ENCODE data around the gene LUZP2.

LUZP2 gene

DNA sequence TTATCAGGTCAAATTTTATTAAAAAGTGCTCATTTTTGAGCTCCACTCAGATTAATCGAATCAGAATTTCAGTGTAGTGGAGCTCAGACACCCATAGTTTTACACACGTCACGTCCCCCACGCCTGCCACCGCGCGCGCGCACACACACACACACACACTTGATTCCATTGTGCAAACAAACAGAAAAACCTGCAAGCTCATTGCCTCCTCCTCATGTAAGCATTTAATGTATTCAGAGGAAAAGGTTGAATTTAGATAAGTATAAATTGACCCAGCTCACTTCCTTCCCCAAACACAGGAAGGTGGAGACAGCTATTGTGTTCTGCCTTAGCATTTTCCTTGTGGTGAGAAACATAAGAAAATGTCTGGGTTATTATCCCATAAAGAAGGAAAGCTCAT, 336.7 kb downstream of the LUZP2 start:
- in situ Hi-C loops (cut with MboI; ENCODE audit: low sequenced_read_pairs, unreplicated experiment), result no loop called here
- DNase-seq (ENCODE audit: low spot score), result no peak
- TF ChIP-seq CTCF (IDR thresholded peaks at IDR 0.05; ENCODE audit: borderline replicate concordance, control extremely low read depth, extremely low read depth, insufficient read depth, missing control alignments), result no peak

DNA sequence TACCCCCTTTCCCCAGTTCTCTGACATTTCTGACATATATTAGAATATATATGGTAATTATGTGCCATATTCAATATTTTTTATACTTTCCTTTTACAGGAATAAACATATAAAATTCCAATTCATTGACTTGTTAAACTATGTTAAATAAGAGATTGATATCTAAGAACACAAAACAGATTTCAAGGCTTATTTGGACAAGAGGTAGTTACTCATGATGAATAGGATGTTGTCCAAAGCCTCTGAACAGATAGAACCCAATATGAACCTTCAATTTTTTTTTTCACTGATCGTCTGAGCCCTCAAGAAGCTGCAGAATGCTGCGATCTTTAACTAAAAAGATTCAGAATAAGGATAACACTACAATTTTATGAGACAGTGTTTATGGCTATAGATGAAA, 340.3 kb downstream of the LUZP2 start:
- in situ Hi-C loops (cut with MboI; ENCODE audit: low sequenced_read_pairs, unreplicated experiment), result no loop called here
- TF ChIP-seq CTCF (IDR thresholded peaks at IDR 0.05; ENCODE audit: borderline replicate concordance, control extremely low read depth, extremely low read depth, insufficient read depth, missing control alignments), result no peak
- DNase-seq (ENCODE audit: low spot score), result no peak

DNA sequence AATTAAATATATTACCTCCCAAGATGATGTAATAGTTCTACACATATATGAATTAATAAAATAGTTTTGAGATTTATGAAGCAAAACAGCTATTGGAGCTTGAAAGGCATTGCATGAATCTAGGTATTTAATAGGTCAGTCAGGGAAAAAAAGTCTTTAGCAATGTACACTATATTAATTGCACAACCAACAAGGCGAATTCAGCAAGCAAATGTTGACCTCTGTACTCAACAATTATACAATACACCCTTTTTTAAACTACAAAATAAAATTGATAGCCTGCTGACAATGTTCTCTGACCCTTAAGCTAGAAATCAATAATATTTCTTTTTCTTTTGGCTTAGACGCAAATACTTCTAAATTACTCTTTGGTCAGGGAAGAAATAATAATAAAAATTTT, 345.5 kb downstream of the LUZP2 start:
- in situ Hi-C loops (cut with MboI; ENCODE audit: low sequenced_read_pairs, unreplicated experiment), result no loop called here

DNA sequence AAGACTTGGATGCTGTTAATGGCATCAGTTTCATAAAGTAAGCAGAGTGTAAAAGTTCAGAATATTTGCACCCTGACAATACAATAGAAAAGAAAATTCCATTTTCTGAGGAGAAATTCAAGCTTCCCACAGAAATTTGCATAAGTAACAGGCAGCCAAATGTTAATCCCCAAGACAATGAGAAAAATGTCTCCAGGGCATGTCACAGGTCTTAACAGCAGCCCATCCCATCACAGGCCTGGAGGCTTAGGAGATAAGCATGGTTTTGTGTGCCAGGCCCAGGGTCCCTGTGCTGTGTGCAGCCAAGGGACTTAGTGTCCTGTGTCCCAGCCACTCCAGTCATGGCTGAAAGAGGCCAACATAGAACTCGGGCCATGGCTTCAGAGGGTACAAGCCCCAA, 347.6 kb downstream of the LUZP2 start:
- no peak for TF ChIP-seq CTCF (IDR thresholded peaks at IDR 0.05; ENCODE audit: borderline replicate concordance, control extremely low read depth, extremely low read depth, insufficient read depth, missing control alignments)
- in situ Hi-C loops (cut with MboI; ENCODE audit: low sequenced_read_pairs, unreplicated experiment), result no loop called here

More for the DNA sequence above, 345.5 kb downstream of the LUZP2 start:
- DNase-seq (ENCODE audit: low spot score), result no peak
- no peak for TF ChIP-seq CTCF (IDR thresholded peaks at IDR 0.05; ENCODE audit: borderline replicate concordance, control extremely low read depth, extremely low read depth, insufficient read depth, missing control alignments)

DNA sequence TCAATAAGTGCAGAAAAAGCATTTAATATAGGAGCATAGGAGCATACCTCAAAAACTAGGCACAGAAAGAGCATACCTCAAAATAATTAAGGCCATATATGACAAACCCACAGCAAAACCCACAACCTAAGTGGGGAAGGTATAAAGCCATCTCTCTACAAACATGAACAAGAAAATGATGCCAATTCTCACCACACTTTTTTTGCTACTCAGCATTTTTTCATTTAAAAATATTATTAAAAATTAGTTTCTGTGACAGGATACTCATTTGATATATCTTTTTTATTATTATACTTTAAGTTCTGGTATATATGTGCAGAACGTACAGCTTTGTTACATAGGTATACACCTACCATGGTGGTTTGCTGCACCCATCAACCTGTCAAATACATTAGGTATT, 352.0 kb downstream of the LUZP2 start:
- no peak for TF ChIP-seq CTCF (IDR thresholded peaks at IDR 0.05; ENCODE audit: borderline replicate concordance, control extremely low read depth, extremely low read depth, insufficient read depth, missing control alignments)
- DNase-seq (ENCODE audit: low spot score), result no peak
- in situ Hi-C loops (cut with MboI; ENCODE audit: low sequenced_read_pairs, unreplicated experiment), result no loop called here

More for the DNA sequence above, 347.6 kb downstream of the LUZP2 start:
- DNase-seq (ENCODE audit: low spot score), result no peak

- no peak for DNase-seq (ENCODE audit: low spot score)
- TF ChIP-seq CTCF (IDR thresholded peaks at IDR 0.05; ENCODE audit: borderline replicate concordance, control extremely low read depth, extremely low read depth, insufficient read depth, missing control alignments), result no peak
- in situ Hi-C loops (cut with MboI; ENCODE audit: low sequenced_read_pairs, unreplicated experiment), result no loop called here
Measured at GRCh38 chr11:24855951-24856350, 359.1 kb downstream of the LUZP2 start.

DNA sequence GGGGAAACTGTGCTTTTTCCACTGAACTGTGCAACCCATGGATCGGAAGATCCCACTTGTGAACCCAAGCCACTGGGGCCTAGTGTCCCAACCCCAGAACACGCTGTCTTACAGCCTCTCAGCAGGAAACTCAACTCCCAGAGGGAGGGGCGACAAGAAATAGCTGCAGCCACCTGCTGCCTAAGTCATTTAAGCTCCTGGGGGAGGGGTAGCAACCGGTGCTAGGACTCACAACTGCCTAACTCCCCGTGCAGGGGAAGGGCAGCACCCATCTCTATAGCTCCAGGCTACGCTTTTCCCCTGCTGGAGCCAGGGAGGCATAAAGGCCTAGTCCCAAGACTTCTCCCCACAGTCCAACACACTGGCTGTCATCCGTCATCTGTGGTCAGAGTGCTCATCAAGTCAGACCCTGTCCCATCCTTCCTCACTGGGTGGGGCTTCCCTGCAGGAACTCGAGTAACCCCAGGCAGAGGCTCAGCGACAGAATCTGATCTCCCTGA, 363.0 kb downstream of the LUZP2 start:
- in situ Hi-C loops (cut with MboI; ENCODE audit: low sequenced_read_pairs, unreplicated experiment), result no loop called here
- TF ChIP-seq CTCF (IDR thresholded peaks at IDR 0.05; ENCODE audit: borderline replicate concordance, control extremely low read depth, extremely low read depth, insufficient read depth, missing control alignments), result no peak
- DNase-seq (ENCODE audit: low spot score), result no peak

All from GM13976 (cell line).